ENCODE measurements around the gene ITK.
A peak's percentile ranks its signal among the peaks of the same experiment; 100 is the strongest.

The ITK gene

DNA sequence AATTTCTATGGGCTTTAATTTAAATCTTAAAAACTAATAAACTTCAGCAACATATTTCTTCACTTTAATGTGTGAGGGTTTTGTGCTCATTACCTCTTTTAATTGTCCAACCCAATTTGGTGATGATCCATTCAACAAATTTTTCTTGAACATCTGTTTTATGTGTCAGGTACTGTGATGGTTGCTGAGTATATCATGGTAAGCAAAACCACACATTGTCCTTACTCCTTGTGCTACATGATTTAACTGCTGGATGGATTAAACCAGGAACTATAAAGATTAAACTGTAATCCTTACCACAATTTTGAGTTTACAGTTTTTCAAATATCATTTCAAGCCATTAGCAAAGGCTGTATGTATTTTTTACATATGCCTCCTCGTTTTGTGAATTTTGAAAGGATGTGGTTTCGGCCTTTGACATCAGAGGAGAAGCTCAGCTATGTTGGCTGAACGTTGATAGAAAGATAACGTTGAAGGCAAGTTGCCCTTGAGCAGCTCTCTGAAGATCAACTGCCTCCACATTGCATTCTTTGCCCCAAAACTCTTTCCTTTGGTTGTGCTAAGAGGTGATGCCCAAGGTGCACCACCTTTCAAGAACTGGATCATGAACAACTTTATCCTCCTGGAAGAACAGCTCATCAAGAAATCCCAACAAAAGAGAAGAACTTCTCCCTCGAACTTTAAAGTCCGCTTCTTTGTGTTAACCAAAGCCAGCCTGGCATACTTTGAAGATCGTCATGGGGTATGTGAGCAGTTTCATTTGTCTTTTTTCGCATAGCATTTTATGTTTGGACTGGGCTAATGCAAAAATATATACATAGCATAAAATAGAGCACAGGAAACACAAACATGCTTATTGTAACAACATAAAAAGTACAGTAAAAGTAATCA lies at the start of gene ITK:
Gene ITK (plus strand): TSS at position 467 of the 891 bp plus-strand sequence. CDS start 138 bp downstream, at position 605.
- DNase-seq (ENCODE audit: low spot score), result no peak

- DNase-seq (ENCODE audit: low spot score), result no peak
Observed at GRCh38 chr5:157130925-157131324, 49.7 kb upstream of the ITK start.

- DNase-seq (ENCODE audit: low spot score), result no peak
Observed at GRCh38 chr5:157132281-157132612, 48.4 kb upstream of the ITK start.

DNA sequence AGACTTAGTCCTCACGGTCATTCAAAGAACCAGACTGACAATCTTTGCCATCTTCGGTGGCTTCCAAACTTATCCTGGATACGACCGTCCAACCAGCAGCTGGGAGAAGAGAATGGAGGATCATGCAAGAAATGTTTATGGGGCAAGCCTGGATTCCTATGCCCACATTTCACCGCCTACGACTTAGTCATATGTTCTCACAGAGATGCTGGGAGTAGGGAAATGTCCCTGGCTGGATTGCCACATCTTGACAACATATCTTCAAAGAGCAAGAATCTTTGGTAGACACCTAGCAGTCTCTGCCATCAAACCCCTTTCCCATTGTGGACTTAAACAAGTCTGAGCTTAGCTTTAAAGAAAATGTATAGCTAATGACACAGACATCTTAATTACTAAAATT lies 42.9 kb upstream of the ITK start:
- DNase-seq (ENCODE audit: low spot score), result no peak

DNA sequence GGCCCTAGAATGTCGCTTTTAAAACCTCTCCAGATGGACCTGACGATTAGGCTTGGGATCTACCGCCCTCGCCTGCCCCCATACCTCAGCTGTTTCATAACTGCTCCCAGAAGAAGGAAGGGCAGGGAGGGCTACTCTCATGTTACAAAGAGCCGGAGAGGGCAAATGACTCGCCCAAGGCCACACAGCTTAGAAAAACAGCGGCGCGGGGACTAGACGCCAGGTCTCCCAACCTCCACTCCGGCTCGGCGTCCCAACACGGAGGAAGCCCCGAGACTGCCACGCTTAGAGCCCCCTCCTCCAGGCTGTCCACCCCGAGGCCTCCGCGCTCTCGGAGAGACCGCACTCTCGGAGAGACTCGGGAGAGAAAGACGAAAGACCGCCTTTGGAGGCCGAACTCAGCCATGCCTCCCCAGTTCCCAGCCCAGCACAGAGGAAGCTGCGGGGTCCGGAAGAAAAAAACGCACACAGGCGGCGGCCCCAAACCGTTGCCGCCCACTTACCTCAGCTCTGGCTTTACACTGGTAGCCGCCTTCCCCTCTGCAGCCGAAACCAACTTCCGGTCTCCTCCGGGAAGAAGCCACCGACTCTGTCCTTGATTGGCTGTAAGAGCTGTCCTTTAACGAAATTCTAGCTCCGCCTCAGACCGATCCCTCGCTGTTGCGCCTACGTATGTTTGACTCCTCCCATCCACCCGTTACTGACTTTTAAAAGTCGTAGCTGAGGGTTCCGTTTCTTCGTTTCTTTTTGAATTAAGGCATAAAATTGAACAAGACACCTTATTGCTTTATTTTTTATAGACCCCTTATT lies 38.1 kb upstream of the ITK start, which contains the start of gene MED7:
Gene MED7 (minus strand): TSS at position 549 of the 810 bp plus-strand sequence. CDS start 3,434 bp downstream, outside the sequence.
- peak; percentile 99 for DNase-seq (ENCODE audit: low spot score)

GRCh38 chr5:157143127-157143971 lies 37.3 kb upstream of the ITK start:
- DNase-seq (ENCODE audit: low spot score), result peak; percentile 15

- peak; percentile 75 for DNase-seq (ENCODE audit: low spot score)
Observed at GRCh38 chr5:157148734-157149615, 31.7 kb upstream of the ITK start.

DNA sequence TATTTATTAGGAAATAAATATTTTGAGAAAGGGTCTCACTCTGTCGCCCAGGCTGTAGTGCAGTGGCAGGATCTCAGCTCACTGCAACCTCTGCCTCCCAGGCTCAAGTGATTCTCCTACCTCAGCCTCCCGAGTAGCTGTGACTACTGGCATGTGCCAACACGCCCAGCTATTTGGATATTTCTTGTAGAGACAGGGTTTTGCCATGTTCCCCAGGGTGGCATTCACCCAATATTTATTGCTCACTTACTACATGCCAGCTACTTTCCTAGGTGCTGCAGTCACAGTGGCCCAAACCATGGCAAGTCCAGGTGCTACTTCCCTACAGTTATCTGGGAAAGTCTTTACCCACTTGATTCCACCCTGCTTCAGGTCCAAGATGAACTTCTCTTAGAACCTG lies 29.6 kb upstream of the ITK start:
- no peak for DNase-seq (ENCODE audit: low spot score)

GRCh38 chr5:157155297-157155696 lies 25.3 kb upstream of the ITK start:
- no peak for DNase-seq (ENCODE audit: low spot score)

DNA sequence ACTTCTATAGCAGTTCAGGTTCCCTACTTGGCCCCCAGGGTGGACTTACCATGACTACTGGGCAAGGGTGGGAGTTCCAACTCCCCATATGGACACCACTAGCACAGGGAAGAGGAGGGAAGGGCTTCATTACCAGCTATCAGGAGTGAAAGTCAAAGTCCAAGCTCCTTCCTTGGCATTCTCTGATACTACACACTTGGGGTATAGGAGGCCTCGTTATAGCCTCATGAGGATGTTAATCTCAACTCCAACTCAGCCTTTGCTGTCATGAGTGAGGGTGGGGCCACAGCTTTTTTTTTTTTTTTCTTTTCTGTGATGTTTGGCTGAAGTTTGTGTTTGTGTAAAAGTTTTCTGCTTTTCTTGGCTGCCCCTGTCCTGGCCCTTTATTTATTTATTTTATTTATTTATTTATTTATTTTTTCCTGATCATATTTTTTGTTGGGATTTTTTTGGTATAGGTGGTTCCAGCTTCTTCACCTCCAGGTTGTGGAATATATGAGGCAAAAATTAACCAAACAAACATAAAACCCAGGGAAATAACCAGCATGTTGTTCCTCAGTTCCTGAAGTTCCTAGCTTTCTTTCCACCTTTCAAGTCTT lies 23.2 kb upstream of the ITK start:
- no peak for DNase-seq (ENCODE audit: low spot score)

- DNase-seq (ENCODE audit: low spot score), result peak; percentile 15
Observed at GRCh38 chr5:157159209-157159751, 21.4 kb upstream of the ITK start.

DNA sequence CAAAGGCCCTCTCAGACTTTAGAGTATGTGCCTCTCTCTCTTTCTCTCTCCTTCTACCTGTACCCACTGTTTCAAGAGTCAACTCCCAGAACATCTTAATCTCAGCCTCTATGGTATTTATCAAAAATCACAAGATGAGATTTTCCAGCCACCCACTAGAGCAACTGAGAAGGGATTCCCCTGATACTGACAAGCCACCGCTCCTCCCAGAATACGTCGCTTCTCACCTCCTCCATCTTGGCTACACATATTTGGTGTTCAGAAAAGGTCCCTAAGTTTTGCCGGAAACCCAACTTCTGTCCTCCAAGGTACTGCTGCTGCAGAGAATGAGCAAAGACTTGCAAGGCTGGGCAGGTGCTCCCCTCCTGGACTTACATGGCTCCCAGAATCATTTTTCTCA lies 20.6 kb upstream of the ITK start:
- DNase-seq (ENCODE audit: low spot score), result no peak

DNA sequence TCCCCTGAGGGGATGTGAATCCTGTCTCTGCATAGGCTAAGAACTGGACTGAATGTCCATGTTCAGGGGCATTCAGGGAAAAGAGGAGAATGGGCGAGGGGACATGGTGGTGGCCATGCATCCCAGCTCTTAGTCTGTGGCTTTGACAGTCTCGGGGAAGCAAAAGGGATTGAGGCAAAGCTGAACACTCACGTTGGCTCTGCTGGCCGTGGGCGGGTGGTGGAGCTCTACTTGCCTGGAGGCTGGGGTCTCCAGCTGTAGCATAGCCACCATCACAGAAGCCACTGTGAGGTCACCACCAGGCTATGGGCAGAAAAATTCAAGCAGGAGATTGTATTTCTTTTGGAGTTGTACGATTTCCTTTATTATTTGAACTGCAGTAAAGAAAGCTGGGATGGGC lies 18.6 kb upstream of the ITK start:
- DNase-seq (ENCODE audit: low spot score), result no peak

- no peak for DNase-seq (ENCODE audit: low spot score)
Observed at GRCh38 chr5:157162919-157163510, 17.6 kb upstream of the ITK start.

GRCh38 chr5:157164521-157164920 lies 16.1 kb upstream of the ITK start:
- no peak for DNase-seq (ENCODE audit: low spot score)

DNA sequence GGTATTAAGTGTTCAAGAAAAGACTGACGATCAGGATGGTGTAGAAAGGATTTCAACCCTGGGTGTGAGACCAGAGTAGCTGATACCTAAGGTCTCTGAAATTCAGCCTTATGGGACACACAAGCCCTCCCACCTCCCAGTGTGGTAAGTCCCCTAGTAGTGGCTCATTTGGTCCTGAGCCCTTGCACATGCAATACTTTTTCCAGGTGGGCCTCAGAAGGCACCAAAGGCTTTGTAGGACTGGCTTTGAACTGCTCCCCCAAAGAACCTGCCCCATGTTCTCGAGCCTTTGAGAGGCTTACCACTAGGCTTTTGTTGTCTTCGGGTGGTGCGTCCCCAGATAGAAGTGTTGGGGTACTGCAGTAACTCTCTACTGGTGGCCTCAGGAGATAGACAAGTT lies 15.4 kb upstream of the ITK start:
- no peak for DNase-seq (ENCODE audit: low spot score)

DNA sequence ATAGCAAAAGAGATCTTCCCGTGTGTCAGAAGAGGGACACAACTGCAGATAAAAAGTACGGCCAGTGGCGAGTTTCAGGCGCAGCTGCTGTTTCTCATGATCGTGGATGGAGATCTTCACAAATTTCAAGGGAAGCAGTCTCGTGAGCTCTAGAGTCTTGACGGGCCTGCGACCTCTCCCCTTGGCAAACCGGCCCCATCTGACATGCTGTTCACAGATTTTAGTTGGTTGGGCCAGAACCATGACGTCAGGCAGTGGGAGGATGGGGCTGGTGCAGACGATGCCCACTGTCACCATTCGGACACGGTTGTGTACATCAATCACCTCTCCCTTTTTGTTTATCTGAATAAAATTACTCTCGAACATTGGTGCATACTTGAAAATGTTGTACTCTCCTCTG lies 15.0 kb upstream of the ITK start:
- no peak for DNase-seq (ENCODE audit: low spot score)

GRCh38 chr5:157166214-157167213 lies 14.1 kb upstream of the ITK start, which contains the start of gene GARIN3:
TSS of gene GARIN3 (minus strand) at chr5:157166264. CDS start at chr5:157166168, 96 bp downstream.
- no peak for DNase-seq (ENCODE audit: low spot score)

GRCh38 chr5:157167214-157167621 lies 13.4 kb upstream of the ITK start:
- peak; percentile 46 for DNase-seq (ENCODE audit: low spot score)
